Measurements from ENCODE around the gene PNKP.

The PNKP gene

DNA sequence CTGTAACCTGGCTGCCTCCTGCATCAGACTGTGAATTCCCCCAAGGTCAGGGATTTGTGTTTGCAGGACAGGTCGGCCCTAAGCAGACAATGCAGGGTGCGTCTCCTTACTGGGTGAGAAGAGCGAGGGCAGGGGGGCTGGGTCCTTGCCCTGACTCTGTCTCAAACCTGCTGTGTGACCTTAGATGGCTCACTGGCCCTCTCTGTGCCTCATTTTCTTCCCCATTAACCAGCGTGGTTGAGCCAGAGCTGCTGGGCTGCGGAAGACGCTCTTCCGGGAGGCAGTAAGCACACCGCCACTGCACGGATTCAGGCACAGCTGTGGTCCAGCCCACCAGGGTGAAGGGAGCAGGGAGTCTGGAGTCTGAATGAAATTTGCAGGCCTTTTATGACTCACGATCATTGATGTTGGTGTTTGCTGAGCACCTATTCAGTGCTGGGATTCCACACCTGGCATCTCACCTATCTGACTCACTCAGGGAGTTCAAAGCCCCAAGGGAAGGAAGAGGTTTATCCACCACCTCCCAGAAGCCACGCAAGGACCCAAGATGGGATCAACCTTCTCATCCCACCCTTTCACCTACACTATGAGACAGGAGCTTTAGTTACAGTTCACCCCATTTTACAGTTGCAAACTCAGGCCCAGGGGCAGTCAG lies 7.3 kb upstream of the PNKP start:
- no peak for DNase-seq

DNA sequence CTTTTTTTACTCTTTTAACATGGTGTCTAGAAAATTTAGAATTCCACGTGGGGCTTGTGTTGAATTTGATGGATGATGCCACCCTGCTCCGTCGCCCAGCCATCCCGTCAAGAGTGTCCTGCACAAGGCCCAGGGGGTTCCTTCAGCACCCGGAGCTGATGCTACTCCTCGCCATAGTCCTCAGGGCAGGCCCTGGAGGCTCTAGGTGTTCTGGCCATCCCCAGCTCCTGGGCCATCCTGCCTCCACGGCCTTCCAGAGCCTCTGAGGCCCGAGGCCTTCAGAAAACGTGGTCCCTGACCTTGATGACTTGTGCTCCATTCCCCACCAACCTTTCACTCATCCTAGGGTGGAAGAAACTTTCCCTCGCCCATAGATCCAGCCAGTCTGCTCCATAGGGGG lies 6.5 kb upstream of the PNKP start:
- no peak for DNase-seq

DNA sequence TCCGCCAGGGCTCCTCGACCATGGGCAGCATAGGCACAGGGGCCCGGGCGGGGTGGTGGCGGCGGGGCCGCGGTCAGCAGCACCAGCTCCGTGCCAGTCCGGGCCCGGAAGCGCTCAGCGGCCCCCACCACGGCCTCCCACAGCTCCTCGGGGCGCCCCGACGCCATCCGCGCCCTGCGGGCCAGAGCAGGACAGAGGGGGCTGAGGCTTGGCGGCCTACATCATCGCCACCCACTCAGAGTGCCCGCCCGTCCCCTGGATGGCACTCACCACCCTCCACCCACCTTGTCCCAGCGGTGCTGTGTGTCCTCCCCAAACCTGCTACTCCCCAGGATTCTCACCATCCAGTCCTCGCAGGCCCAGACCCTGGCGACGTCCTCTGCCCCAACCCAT lies 5.7 kb upstream of the PNKP start:
- DNase-seq: no peak

DNA sequence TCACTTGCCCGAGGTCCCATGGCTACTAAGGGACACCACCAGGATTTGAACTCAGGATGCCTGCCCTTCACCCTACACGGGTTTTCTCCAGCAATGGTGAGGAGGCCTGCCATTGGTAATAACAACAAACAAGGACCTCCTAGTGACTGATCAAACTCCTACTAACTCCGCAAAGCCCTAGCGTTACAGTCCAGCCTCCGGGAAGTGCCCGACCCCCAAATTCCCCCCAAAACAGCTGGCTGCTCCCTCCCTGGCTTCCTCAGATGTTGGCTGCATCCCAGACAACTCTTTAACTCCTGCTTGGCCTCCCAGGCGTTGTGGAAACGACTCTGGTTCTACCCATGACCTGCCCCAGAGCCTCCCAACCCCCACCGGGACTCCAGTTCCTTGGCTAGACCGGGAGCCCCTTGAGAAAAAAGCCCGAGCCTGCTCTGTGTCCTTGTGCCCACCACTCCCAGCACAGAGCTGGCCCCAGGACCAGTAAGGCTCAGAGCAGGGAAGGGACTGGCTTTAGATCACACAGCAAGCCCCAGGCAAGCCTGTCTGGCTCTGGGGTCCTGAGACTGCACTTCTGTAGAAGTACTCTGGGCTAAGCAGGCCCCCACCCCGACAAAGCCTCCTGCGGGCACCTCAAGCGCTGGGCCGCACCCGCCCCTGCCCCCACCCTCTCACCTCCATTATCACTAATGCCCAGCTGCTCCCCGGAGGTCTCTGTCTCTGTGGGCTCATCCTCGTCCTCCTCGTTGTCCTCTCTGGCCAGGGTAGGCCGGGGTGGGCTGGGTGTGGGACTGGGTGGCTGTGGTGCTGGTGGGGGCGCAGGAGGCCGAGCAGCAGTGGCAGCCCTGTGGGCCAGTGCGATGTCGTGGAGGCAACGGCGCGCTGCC lies 5.1 kb upstream of the PNKP start:
- no peak for DNase-seq

DNA sequence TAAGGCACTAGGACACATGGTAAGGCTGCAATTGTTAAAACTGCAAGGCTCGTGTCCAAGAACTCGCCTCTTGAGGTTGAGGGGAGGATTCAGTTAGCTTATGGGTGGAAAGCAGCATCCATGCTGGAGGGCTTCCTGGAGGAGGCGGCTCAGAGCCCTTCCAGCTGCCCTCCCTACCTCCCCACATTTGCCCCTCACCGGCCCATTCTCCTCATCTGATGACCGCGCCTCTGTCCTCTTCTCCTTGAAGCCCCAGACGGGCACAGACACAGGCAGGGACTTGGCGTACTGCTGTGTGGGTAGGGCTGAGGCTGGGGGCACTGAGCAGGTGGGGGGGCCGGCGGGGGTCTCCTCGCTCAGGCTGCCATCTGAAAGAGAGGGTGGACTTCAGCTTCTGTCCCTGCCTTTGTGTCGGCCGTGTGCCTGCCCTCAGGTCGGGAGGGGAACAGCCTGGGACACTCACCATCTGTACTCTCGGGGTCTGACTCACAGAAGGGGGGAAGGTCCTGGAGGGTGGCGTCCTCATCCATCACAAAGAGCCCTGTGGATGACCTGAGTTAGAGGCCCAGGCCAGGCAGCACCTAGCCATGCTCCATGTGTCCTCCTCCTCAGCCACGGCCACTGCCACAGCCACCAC lies 4.1 kb upstream of the PNKP start:
- no peak for DNase-seq

DNA sequence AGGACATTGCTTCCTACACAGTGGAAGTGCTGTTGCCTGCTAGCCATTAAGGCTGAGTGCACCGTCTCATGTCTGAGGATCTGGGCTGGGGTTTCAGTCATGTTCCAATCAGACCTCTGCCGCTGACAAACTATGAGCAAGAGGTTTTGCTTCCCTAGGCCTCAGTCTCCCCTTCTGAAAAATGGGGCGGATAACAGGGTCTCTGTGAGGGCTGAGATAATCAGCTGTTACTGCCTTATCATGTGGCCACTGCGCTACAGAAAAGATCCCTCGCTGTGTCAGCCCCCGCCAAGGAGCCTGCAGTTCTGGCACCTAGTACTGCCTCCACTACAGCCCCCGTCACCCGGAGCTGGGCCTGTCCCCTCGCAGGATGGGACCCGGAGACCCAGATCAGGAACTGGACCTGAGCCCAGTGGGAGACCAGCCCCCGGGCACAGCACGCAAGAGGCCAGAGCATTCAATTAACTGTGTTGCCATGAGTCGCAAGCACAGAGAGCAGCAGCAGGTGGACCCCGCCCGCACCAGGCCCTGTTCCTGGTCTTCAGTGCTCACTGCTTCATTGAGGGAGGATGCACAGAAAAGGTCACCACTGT lies 3.0 kb upstream of the PNKP start:
- DNase-seq: no peak

DNA sequence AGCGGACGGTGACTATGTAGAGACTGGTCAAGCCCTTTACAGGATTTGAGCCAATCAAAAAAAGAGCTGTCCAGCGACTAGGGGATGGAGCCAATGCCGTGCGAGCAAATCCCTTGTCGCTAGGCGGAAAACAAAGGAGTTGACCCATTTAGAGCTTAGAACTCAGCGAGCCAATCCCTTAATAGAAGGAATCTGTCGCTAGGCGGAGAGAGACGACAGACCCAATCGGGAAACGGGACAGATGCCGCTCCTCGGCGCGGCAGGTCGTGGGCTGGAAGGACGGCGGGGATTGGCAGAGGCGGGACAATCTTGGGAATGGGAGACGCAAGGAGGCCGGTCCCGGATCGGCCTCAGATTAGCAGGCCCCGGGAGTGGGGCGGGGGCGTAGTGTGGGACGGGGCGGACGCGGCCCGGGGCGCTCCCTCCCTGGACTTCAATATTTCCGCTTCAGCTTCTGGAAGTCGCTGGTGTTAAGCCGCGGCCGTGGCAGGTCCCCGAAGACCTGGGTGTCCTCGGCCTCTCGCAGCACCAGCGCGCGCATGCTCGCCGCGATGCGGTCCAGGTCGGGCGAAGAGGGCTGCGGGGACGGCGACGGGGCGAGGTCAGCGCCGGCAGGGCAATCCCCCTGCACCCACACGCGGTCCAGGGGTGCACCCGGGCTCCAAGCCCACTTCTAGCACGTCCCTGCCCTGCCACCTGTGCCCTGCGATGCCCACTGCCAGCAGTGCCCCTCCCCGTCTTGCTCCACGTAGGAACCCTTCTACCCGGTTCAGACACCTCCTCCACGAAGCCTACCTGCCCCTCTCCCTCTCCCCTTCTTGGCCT lies 2.3 kb upstream of the PNKP start:
- DNase-seq: peak; percentile 99

DNA sequence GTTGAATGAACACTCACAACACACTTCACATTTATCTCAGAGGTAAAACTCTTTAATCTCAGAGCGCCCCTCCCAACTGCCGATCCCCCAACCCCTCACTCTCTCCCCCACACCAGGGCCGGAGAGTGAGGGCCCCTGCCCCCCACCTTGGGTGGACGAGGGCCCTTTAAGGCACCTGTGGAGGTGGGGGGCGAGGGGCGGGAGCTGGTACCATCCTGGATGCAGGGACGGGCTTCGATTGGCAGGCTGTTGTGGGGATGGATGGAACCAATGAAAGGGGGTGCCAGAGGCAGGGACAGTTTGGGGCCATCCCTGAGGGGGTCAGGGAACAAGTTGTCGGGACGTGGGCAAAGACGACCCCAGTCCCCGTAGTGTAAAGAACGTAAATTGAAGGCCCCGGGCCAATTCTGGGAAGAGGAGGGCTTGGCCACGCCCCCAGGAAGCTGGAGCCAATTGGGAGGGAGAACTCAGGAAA lies 1.7 kb upstream of the PNKP start:
- no peak for DNase-seq

DNA sequence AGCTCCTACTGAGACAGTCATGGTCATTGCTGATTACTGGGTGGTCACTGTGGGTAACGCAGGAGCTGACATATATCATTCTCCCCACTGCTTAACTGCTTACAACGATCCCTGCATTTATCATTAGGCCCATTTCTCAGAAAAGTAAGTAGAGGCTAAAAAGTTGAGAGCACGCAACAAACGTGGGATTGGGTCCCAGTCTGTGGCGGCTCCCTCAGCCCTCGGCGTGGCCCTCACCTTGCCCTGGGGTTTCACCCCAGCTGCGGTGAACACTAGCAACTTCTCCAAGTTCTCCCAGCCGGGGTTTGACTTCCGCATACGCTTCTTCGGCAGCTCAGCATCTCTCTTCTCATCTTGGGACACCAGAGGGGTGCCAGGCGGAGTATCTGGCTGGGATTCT lies 2.5 kb downstream of the PNKP start:
- no peak for DNase-seq

DNA sequence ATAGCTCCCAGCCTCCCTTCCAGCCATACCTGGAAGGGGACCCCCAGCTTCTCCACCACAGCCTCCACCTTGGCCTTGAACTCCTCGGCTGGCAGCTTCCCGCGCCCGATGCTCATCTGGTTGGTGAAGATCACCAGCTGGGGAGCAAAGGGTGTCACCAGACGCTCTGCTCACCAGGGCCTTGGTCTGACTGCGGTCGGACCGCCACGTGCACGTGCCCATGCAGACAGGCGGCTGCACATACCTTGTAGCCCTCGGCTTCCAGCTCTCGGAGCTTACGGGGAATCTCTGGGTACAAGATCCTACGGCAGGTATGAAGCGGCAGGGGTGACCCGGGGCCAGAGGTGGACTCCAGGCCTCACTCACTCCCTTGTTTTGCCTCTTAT lies 3.4 kb downstream of the PNKP start:
- no peak for DNase-seq

DNA sequence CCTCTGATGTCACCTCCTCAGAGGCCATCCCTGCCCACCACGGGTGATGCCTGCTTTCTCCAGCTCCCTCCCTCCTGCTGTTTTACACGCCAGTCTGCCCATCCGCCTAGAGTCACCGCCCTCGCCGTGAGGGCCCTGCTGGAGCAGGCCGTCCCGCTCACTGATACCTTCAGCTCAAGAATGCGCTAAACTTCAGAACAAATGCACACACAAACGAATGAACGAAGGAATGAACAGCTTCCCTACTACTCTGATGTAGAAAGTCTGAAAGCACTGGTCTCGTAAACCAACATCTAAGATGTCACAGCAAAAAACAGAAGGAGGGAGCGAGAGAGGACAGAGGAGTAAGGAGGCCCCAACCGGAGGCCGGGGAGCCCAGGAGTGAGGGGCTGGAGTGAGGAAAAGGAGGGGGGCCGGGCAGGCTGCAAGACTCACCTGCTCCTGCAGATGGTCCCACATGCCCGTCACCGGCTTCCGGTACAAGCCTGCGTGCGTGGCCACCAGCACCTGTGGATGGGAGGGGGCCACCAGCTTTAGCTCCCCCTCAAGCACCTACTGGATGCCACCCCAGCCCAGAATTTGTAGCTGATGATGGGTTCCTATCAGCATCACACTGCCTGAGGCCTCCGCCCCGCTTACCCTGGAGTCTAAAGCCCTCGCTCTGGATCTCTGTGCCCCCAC lies 4.0 kb downstream of the PNKP start:
- DNase-seq: no peak

DNA sequence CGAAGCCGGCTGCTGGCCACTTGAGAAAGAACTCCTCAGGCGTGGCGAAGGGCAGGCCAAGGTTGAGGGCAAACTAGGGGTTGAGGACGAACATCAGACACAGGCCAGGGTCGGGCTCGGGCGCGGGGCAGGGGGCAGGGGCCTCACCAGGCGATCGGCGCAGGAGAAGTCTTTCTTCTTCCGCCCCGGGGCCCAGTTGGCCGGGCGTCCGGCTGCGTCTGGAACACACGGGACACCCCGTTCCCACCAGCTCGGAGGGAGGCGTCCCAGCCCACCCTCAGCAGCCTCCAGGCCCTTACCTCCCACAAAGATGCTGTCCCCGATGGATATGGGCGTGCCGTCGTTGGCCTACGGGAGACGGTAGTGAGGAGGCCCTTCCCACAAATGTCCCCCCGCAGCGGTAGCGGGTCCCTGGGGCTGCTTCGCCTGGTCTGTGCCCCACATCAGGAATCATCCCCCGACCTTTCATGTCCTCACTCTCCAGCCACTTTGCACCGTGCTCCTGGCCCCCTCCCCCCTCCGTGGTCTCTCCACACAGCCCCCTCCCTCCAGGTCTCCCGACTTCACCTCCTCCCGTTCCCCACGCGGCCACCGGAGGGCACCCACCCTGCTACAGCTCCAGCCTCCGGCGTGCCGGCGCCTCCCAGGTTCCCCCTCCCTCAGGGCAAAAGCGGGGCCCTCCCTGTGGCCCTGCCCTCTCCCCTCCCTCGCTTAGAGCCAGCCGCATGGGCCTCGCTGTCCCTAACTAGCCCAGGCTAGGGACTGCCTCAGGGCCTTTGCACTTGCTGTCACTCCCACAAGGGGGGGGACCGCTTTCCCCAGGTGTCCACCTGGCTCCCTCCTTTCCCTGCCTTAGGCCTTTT lies 4.8 kb downstream of the PNKP start:
- no peak for DNase-seq

DNA sequence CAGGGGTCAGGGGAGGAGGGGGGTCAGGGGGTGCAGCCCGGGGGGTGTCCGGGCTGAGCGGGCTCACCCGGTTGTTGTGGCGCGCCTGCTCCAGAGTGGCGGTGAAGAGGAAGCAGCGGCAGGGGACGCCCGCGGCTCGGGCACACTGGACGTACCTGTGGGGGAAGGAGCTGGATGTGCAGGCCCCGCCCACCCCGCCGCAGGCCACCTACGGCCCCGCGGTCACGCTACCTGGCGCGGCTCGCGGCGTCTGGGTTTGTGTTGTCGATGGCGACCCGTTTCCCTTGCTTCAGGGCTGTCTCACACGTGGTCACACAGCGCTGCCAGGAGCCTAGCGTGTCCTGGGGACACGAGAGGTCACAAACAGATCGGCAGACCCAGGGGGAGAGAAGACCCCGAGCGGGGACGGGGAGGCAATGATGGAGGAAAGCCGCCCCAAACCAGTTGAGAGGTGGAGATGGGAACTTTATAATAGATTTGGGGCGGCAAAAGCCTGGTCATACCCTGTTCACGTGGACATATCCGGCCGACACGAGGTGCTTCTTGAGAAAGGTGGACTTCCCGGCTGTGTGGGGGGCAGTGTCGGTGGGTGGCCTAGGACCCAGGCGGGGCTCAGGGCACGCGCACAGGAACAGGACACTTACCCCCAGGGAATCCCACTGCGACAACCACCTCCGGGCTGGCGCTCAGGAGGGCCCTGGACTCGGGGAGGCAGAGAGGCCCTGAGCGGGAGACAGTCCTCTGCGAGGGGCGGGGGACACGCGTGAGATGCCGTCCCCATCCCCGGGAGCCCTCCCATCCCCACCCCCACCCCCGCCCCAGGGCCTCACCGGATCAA lies 5.6 kb downstream of the PNKP start:
- DNase-seq: no peak

DNA sequence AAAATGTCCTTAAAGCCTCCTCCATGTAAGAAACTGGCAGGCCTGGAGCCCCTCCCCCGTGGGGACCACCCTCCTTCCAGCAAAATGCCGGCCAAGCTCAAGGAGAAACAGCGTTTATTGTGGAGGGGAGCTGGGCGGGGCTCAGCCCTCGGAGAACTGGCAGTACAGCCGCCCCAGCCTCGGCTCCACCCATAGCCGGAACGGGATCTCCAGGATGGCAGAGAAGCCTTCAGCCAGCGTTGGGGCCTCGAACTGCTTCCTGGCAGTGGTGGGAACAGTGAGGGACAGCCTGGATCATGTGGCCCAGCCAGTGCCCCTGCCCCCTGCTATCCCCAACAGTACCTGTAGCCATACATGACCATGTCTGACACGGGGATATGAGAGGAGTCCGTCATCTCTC lies 6.3 kb downstream of the PNKP start:
- DNase-seq: no peak

DNA sequence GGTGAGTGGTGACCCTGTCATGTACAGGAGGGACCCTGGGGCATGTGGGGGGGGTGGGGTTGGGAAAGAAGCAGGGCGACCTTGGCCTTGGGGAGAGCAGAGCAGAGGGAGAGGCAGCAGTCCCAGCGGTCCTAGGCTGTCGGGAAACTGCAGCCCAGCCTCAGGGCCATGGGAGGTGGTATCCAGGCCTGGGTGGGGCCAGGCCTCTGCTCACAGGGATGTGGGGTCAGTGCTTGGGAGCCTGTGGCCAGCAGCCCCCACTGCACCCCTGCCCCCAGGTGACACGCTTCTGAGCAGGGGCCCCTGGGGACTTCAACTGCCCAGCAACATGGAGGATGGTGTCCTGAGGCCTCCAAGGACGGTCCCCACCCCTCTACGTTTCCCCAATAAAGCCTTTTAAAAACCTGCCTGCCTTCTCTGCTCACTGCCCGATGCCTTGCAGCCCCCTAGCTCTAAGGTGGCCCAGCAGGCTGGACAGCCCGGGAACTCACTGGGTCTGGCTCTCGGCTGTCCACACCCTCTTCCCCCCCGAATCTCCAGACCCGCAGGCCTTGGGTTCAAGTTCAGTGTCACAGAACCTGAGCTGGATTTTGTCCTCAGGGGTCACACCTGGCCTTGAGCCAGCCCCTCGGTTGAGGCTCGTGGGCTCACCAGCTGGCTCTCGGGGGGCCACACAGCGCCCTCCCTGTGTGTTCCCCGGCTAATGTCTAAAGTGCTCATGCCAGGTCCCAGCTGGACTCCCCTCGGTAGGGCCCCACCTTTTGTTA lies 6.9 kb downstream of the PNKP start:
- no peak for DNase-seq

DNA sequence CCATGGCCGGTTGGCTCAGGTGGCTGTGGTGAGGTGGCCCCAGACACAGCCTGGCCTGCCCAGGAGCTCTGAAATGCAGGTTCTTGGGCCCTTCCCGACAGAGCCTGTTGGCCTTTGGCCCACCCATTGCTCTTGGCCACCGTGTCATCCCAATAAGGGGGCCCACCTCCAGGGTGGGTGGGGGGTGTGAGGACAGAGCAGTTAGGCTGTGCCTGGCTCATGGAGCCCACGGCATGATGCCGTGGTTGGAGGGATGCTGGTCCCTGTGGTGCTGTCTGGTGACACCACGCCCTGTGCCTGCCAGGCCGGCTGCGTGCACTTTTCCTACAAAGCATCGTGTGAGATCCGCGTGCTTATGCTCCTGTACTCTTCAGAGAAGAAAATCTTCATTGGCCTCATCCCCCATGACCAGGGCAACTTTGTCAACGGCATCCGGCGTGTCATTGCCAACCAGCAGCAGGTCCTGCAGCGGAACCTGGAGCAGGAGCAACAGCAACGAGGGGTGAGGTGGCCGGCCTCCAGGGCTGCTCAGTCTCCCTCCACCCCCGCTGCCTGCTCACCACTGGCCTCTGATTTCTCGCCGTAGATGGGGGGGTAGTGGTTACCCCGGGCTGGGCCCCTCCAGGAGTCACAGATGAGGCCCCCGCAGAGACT lies 7.6 kb downstream of the PNKP start:
- DNase-seq: no peak

DNA sequence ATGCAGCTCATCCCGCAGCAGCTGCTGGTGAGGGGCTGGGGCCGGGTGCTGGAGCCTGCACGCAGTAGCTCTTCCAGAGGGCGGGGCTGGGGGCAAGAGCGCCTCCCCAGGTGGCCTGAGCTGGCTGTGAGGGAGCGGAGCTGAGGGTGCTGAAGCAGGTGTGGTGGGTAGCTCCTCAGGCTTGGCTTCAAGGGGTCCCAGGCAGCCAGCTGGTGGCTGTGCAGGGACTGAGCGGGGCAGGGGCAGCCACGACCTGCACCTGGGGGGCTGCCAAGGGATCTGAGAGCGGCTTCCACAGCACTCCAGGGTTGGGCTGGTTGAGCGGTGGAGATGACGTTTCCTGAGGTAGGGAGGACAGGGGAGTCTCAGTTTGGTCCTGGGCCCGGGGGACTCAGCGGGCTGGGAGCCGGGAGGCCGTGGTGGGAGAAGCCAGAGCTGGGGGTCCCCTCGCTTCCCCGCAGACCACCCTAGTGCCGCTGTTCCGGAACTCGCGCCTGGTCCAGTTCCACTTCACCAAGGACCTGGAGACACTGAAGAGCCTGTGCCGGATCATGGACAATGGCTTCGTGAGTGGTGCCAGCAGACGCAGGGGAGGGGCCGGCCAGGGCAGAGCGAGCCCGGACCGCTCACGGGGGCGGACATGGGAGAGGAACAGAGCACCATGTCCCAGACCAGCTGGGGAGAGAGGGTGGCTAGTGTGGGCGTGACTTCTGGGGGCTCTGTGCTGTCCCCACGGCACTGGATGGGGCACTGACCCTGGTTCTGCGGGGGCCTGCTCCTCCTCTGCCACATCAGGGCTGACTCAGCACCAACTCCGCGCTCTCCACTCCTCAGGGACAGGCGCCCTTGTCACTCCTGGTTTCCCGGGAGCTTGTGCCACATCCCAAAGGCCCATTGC lies 9.0 kb downstream of the PNKP start:
- no peak for DNase-seq

DNA sequence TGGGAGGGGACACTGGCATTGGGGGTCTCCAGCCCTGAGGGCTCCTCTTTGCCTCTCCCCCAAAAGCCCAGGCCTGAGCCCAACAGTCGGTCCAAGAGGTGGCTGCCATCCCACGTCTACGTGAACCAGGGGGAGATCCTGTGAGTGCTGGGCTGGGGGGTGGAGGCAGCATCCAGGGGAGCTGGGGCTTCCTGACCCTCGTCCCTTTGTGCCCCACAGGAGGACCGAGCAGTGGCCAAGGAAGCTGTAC lies 9.6 kb downstream of the PNKP start:
- DNase-seq: no peak

Data from kidney glomerular epithelial cell (primary cell).